Activated CD4-positive, alpha-beta T cell treated with anti-CD3 and anti-CD28 coated beads for 24 hours (primary cell): Measurements from ENCODE around the gene ITGAD.
"Not testable (repeated sequence)": the region's sequence is repeated elsewhere in the genome, so short reads cannot be mapped to it uniquely, and the experiment has no call there.

Experiments
- DNase-seq, 2 donors: peaks; one replicate each; pipeline ENCODE4 v3.0.0-alpha.2; 2020; ENCODE audit warnings: low read depth in 2 of 2

Gene ITGAD

DNA sequence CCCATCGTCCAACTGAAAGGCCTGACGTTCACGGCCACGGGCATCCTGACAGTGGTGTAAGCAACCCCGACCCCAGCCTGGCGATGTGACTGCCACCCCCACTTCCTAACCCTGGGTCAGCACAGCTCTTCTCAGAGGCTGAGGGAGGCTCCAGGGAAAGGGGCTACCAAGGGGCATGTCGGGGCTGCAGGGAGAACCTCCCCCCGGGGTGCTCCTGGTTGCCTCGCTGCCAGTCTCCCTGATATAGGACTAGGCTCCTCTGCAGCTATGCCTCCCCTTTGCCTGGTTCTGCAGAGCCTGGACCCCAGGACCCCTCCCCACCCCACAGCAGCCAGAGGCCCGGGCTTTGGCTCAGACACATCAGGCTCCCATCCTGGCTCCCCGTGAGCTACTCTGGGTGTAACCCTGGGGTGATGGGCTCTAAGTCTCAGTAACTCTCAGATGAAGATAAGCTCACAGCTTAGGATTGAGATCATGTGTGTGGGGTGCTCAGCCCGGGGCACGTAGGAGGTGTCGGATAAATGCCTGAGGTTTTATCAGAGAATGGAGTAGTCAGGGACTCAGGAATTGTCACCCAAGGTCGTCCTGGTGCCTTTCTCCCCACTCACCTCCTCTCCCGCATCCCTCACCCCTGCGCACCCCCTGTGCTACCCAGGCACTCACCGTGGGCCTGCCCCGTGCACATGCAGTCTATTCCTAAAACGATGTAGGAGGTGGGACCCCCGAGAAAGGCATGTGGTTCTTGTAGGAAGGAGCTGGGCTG, 10.6 kb downstream of the ITGAD start:
- no peak for DNase-seq

DNA sequence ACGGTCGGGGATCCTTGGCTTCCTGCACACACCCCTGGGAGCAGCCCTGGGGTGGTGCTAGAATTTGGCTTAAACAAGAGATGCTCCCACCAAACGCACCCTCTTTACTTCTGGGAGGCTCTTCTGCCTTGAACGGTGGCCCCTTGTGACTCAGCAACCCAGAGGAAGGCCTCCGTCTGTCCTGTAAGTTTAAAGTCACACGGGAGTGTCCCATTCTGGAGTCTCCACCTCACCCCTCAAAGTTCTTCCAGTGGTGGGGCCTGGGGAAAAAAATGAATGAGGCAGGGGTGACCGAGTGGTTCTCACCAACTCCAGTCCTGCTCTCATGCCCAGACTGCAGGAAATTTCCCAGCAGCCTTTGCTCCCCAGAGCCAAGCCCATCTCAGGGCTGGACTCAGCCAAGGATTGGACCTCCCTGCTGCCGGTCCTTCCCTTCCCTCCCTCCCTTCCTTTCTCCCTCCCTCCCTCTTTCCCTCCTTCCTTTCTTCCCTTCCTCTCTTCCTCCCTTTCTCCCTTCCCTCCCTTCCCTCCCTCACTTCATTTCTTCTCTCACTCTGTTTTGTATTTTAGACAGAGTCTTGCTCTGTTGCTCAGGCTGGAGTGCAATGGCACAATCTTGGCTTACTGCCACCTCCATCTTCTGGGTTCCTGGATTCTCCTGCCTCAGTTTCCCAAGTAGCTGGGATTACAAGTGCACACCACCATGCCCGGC, 11.4 kb downstream of the ITGAD start:
- DNase-seq, result no peak

DNA sequence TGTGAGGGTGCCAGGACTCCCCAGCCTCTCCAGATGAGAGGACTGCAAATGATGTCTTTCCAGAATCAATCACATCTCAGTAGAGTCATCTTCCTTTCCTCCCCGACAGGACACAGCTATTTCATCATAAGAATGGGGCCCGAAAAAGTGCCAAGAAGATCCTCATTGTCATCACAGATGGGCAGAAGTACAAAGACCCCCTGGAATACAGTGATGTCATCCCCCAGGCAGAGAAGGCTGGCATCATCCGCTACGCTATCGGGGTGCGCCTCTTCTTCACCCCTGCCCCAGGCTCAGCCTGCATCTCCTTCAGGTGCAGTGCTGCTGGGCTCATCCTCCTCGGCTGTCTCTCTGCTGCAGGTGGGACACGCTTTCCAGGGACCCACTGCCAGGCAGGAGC, 14.3 kb downstream of the ITGAD start:
- no peak for DNase-seq

GRCh38 chr16:31409433-31409832, 16.3 kb downstream of the ITGAD start:
- no peak for DNase-seq

DNA sequence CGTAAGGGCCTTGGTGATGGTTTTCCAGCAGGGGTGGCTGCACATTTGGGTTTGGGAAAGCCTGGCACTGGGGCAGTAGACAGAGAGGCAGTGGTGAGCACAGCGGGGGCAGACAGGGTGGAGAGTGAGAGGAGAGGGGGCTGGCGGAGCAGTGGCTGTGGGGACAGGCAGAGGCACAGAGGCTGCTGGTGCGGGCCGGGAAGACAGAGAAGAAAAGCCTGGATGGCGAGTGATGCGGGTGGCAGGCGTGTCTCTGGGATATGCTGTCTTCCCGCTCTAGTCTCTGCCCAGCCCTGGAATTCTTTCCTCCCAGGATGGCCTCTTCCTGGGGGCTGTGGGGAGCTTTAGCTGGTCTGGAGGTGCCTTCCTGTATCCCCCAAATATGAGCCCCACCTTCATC, 16.9 kb downstream of the ITGAD start:
- DNase-seq, result no peak

GRCh38 chr16:31411024-31411844, 18.1 kb downstream of the ITGAD start:
- no peak for DNase-seq

DNA sequence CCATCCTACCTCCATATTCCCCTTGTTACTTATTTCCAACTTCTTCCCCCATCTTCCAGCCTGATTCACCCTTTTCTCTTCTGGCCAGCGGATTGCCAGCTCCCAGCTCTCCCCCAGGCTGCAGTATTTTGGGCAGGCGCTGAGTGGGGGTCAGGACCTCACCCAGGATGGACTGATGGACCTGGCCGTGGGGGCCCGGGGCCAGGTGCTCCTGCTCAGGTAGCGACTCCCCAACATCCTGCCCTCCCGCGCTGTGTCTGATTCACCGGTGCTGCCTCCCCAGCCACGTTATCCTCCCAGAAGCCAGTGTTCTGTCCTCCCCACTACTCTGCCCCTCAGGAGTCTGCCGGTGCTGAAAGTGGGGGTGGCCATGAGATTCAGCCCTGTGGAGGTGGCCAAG, 19.6 kb downstream of the ITGAD start:
- DNase-seq, result no peak

- DNase-seq, result no peak
These were observed 20.2 kb downstream of the ITGAD start for GRCh38 chr16:31413381-31413780.

DNA sequence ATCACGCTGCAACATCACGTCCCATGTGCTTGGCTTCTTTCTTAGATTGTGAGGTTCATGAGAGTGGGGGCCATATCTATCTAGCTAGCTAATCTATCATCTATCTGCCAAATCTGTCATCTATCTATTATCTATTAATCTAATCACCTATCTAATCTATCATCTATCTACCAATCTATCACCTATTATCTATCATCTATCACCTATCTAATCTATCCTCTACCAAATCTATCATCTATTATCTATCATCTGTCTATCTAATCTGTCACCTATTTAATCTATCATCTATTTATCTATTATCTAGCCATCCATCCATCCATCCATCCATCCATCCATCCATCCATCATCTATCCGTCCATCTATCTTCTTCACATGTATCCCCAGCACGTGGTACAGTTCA, 20.8 kb downstream of the ITGAD start:
- DNase-seq, result no peak

DNA sequence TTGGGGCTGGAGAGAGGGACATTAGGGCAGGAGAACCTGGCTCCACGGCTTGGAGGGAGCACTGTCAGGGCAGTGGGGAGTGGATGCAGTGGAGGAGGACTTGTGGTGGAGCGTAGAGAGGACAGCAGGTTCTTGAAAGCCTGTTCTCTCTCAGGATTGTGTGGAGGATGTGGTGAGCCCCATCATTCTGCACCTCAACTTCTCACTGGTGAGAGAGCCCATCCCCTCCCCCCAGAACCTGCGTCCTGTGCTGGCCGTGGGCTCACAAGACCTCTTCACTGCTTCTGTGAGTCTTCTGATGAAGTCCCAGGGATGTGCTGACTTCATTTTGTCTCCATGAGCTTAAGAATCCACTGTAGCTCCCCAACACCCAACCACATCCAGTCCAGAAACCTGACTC, 21.6 kb downstream of the ITGAD start:
- DNase-seq, result no peak

DNA sequence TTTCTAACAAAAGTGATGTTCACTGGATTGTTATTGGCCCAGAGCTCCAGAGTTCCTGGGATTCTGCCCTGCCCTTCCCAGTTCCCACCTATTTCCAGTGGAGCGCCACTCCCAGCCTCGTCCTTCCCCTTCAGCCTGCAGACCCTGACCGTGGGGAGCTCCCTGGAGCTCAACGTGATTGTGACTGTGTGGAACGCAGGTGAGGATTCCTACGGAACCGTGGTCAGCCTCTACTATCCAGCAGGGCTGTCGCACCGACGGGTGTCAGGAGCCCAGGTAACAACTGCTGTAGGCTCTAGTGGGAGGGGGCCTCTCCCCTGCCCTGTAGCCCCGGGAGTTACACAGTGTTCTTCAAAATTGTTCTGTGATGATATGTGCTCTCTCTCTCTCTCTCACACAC, 23.2 kb downstream of the ITGAD start:
- no peak for DNase-seq

DNA sequence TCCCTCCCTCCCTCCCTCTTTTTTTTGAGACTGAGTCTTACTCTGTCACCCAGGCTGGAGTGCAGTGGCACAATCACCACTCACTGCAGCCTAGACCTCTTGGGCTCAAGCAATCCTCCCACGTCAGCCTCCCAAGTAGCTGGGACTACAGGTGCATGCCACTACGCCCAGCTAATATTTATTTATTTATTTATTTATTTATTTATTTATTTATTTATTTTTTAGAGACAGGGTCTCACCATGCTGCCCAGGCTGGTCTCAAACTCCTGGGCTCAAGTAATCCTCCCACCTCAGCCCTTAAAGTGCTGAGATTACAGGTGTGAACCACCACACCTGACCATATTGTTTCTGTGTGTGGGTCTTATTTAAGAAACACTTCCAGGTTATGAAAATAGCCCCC, 23.9 kb downstream of the ITGAD start:
- not testable (repeated sequence) for DNase-seq

DNA sequence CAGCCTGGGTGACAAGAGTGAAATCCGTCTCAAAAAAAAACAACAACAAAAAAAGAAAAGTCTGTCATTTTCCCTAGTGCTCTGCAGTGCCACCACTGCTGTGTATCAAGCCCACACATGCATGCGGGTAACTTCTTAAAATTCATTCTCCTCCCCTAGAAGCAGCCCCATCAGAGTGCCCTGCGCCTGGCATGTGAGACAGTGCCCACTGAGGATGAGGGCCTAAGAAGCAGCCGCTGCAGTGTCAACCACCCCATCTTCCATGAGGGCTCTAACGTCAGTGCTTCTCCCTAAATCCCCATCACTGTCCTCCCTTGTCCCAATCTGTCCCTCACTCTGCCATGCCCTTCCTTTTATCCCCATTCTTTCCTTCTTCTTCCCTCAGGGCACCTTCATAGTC, 24.8 kb downstream of the ITGAD start:
- DNase-seq, result no peak

GRCh38 chr16:31420037-31420436, 26.9 kb downstream of the ITGAD start:
- no peak for DNase-seq

DNA sequence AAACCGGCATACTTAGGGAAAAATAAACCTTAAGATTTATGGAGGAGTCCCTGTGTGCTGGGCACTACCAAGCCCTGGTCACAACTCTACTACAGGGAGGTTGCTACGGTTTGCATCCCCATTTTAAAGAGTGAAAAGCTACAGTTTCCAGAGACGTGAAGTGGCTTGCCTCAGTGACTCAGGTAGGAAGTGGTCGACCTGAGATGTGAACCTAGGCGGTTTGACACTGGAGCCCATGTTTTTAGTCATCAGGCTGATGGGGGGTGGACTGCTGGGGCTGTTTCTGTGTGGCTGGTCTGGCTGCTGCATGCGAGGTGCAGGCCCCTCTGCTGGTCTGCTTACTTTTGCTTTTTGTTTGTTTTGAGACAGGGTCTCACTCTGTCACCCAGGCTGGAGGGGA, 28.5 kb downstream of the ITGAD start:
- DNase-seq, result peak; percentile 23 to 27

DNA sequence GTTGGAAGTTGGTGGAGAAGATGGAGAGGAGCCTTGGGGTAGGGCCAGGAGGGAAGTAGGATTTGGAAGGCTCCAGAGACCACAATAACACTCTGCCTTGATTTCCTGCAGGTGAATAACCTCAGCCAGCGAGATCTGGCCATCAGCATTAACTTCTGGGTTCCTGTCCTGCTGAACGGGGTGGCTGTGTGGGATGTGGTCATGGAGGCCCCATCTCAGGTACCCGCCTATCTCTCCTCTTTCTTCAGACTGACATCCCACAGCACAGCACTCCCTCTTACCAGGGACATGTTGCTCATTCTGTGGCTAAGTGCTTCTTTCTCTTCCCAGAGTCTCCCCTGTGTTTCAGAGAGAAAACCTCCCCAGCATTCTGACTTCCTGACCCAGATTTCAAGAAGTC, 30.1 kb downstream of the ITGAD start:
- DNase-seq, result no peak

- DNase-seq, result no peak
These were observed 30.7 kb downstream of the ITGAD start for GRCh38 chr16:31423801-31424200.

DNA sequence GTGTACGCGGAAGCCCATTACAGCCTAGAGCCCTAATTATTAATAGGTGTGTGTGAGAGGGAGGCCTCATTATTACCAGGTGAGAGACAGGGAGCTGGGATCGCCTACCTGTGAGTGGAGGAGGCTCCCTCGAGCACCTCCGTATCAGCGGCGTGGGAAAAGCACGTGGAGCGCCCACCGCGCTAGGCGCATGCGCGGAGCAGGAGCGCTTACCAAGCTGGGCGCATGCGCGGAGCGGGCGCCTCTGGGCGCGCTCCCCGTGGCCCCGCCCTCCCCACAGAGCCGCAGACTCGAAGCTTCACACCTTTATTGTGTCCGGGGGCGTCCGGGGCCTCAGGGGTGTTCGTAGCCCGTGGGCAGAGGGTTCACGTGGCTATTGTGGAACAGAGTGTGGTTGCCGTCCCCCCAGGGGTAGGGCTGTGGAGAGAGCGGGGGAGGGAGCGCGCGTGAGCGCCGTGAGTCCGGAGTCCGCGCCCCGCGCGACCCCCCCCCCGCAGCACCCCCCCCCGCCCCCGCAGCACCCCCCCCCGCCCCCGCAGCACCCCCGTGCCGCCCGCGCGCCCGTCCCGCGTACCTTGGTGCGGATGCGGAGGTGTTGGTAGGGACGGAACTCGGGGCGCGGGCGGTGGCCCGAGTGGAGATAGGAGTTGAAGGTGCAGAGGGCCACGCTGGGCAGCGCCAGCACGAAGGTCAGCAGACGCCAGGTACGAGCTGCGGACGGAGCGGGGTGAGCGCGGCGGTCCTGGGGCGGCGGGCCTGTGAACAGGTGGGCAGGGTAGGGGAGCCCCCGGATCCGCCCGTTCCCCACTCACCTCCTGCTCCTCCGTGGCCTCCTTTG, 34.5 kb downstream of the ITGAD start:
- DNase-seq, result peak; percentile 47 to 48

GRCh38 chr16:31428279-31428597, 35.1 kb downstream of the ITGAD start, which contains the start of gene COX6A2:
COX6A2 (minus strand) TSS chr16:31428360; CDS start chr16:31428325, 35 bp downstream.
- no peak for DNase-seq

DNA sequence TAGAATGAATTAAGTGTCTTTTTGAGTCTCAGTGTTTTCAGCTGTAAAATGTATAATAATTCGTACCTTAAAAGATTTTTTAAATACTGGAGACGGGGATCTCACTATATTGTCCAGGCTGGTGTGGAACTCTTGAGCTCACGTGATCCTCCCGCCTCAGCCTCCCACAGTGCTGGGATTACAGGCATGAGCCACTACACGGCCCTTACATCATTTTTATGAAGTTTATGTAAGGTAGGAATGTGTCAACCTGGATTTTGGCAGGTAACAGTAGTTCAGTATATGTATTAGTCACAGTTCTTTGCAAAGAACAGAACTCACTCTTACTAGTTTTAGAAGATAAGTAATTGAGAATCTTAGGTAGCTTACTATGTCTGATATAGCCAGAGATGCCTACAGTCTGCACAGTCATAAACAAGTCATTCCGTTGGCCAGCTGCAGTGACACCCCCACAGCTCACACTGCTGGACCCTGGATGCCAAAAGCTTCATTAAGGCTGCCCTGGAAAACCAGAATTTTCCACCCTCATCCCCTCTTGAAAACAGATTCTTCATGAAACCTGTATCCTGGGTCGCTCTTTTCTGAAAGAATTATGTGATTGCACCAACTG, 35.6 kb downstream of the ITGAD start:
- DNase-seq, result no peak

DNA sequence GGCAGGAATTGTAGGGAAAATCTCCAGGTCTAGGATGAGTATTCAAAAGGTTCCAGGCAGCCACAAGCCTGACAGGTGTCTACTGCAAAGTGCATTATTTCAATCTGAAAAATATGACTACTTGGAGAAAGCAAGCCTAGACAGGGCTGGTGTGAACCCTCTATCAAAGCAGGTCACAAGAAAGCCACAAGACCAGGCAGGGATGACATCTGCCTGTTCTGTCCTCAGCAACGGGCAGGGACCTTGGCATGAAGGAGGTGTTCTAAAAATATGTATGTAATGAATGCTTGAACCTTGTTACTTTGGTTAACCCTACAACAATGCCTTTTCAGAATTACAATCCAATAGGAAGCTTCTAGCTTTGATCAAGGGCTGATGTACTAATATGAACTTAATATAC, 36.2 kb downstream of the ITGAD start:
- no peak for DNase-seq
